Measurements from ENCODE around the gene SUPT3H.

The SUPT3H gene

DNA sequence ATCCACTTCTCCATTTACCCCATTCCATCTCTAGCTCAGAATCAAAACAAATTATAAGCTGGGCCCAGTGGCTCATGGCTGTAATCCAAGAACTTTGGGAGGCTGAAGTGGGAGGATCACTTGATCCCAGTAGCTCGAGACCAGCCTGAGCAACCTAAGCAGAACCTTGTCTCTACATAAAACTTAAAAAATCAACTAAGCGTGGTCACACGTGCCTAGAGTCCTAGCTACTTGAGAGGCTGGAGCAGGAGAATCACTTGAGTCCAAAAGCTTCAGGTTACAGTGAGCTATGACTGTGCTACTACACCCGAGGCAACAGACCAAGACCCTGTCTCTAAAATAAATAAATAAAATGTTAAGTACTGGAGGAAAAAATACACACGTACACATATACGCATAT, 124.3 kb downstream of the SUPT3H start:
- TF ChIP-seq, protein P1, sequence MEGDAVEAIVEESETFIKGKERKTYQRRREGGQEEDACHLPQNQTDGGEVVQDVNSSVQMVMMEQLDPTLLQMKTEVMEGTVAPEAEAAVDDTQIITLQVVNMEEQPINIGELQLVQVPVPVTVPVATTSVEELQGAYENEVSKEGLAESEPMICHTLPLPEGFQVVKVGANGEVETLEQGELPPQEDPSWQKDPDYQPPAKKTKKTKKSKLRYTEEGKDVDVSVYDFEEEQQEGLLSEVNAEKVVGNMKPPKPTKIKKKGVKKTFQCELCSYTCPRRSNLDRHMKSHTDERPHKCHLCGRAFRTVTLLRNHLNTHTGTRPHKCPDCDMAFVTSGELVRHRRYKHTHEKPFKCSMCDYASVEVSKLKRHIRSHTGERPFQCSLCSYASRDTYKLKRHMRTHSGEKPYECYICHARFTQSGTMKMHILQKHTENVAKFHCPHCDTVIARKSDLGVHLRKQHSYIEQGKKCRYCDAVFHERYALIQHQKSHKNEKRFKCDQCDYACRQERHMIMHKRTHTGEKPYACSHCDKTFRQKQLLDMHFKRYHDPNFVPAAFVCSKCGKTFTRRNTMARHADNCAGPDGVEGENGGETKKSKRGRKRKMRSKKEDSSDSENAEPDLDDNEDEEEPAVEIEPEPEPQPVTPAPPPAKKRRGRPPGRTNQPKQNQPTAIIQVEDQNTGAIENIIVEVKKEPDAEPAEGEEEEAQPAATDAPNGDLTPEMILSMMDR (IDR thresholded peaks at IDR 0.05; ENCODE audit: control insufficient read depth, extremely low read depth, insufficient read depth): no peak
- DNase-seq (ENCODE audit: low read depth): no peak
- H3K4me3 ChIP-seq (ENCODE audit: low read depth, low read length): no peak overlapping the region

GRCh38 chr6:45231660-45232059, 146.1 kb downstream of the SUPT3H start:
- TF ChIP-seq, protein P1 (IDR thresholded peaks at IDR 0.05; ENCODE audit: control insufficient read depth, extremely low read depth, insufficient read depth): no peak
- no peak overlapping the region for H3K4me3 ChIP-seq (ENCODE audit: low read depth, low read length)
- DNase-seq (ENCODE audit: low read depth): no peak

- TF ChIP-seq, protein P1 (IDR thresholded peaks at IDR 0.05; ENCODE audit: control insufficient read depth, extremely low read depth, insufficient read depth): no peak
- DNase-seq (ENCODE audit: low read depth): no peak
- H3K4me3 ChIP-seq (ENCODE audit: low read depth, low read length): no peak overlapping the region
Observed at GRCh38 chr6:45229416-45229815, 148.3 kb downstream of the SUPT3H start.

- TF ChIP-seq, protein P1 (IDR thresholded peaks at IDR 0.05; ENCODE audit: control insufficient read depth, extremely low read depth, insufficient read depth): no peak
- H3K4me3 ChIP-seq (ENCODE audit: low read depth, low read length): no peak overlapping the region
- no peak for DNase-seq (ENCODE audit: low read depth)
Observed at GRCh38 chr6:45226081-45226480, 151.7 kb downstream of the SUPT3H start.

DNA sequence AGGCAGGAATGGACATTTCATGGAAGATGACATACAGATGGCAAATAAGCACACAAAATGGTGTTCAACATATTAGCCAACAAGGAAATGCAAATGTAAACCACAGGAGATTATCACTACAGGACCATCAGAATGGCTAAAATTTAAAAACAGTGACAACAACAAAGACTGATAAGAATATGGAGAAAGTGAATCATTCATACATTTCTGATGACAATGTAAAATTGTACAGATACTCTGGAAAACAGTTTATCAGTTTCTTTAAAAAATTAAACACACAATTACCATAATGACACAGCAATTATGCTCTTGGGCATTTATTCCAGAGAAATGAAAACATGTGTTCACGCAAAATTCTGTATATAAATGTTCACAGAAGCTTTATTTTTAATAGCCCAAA, 155.4 kb downstream of the SUPT3H start:
- TF ChIP-seq, protein P1 (IDR thresholded peaks at IDR 0.05; ENCODE audit: control insufficient read depth, extremely low read depth, insufficient read depth): no peak
- no peak for DNase-seq (ENCODE audit: low read depth)
- H3K4me3 ChIP-seq (ENCODE audit: low read depth, low read length): no peak overlapping the region

GRCh38 chr6:45215759-45216158, 162.0 kb downstream of the SUPT3H start:
- DNase-seq (ENCODE audit: low read depth): no peak
- TF ChIP-seq, protein P1 (IDR thresholded peaks at IDR 0.05; ENCODE audit: control insufficient read depth, extremely low read depth, insufficient read depth): no peak
- H3K4me3 ChIP-seq (ENCODE audit: low read depth, low read length): no peak overlapping the region

GRCh38 chr6:45212976-45213375, 164.8 kb downstream of the SUPT3H start:
- DNase-seq (ENCODE audit: low read depth): no peak
- H3K4me3 ChIP-seq (ENCODE audit: low read depth, low read length): no peak overlapping the region
- TF ChIP-seq, protein P1 (IDR thresholded peaks at IDR 0.05; ENCODE audit: control insufficient read depth, extremely low read depth, insufficient read depth): no peak
